Measurements from ENCODE around the gene PRAC1.

PRAC1 gene

GRCh38 chr17:48722201-48722907, at the start of gene PRAC1:
PRAC1 (minus strand) TSS chr17:48722518; CDS start chr17:48722392, 126 bp downstream.
- TF ChIP-seq EZH2 (IDR thresholded peaks at IDR 0.05; ENCODE audit: borderline replicate concordance, low read depth, low read length, severe bottlenecking) (no peak), CTCF (IDR thresholded peaks at IDR 0.05; ENCODE audit: borderline replicate concordance, extremely low read depth, low read length, poor library complexity, severe bottlenecking) (no peak)
- Histone ChIP-seq H3K36me3 (ENCODE audit: insufficient read depth, low read length) (no peaks in the 10 kb centered on the region), H3K27me3 (ENCODE audit: insufficient read depth, low read length, poor library complexity) (peaks cover 16% of the 10 kb centered on the region), H3K9ac (ENCODE audit: low read depth, low read length) (no peak within 1 kb of the TSS), H3K27ac (ENCODE audit: low read length) (no peak within 1 kb of the TSS), H3K4me1 (ENCODE audit: insufficient read depth, low read length) (no peaks in the 10 kb centered on the region), H2AFZ (ENCODE audit: low read depth, low read length) (no peak within 1 kb of the TSS), H3K4me2 (ENCODE audit: insufficient read depth, low read length) (no peak within 1 kb of the TSS), H3K9me3 (ENCODE audit: insufficient read depth, low read length, severe bottlenecking) (no peaks in the 10 kb centered on the region), H4K20me1 (ENCODE audit: insufficient read depth, low read length) (no peaks in the 10 kb centered on the region), H3K79me2 (ENCODE audit: insufficient read depth, low read length) (no peaks in the 10 kb centered on the region), H3K4me3 (ENCODE audit: low read depth in 1 of 2, low read length in 2 of 2) (no peak within 1 kb of the TSS)
- ATAC-seq (ENCODE audit: insufficient read depth, low read depth): no peak
- DNase-seq: no peak

GRCh38 chr17:48770954-48771353, 48.6 kb upstream of the PRAC1 start:
- Histone ChIP-seq H4K20me1 (ENCODE audit: insufficient read depth, low read length) (no peaks in the 10 kb centered on the region), H3K4me1 (ENCODE audit: insufficient read depth, low read length) (no peaks in the 10 kb centered on the region), H3K4me2 (ENCODE audit: insufficient read depth, low read length) (no peak overlapping the region), H3K4me3 (ENCODE audit: low read depth in 1 of 2, low read length in 2 of 2) (no peak overlapping the region), H3K79me2 (ENCODE audit: insufficient read depth, low read length) (no peaks in the 10 kb centered on the region), H2AFZ (ENCODE audit: low read depth, low read length) (no peak overlapping the region), H3K27ac (ENCODE audit: low read length) (no peak overlapping the region), H3K9me3 (ENCODE audit: insufficient read depth, low read length, severe bottlenecking) (no peaks in the 10 kb centered on the region), H3K27me3 (ENCODE audit: insufficient read depth, low read length, poor library complexity) (peaks cover 4% of the 10 kb centered on the region), H3K36me3 (ENCODE audit: insufficient read depth, low read length) (no peaks in the 10 kb centered on the region), H3K9ac (ENCODE audit: low read depth, low read length) (no peak overlapping the region)
- no peak for ATAC-seq (ENCODE audit: insufficient read depth, low read depth)
- DNase-seq: no peak
- TF ChIP-seq EZH2 (IDR thresholded peaks at IDR 0.05; ENCODE audit: borderline replicate concordance, low read depth, low read length, severe bottlenecking): no peak
- no peak for TF ChIP-seq CTCF (IDR thresholded peaks at IDR 0.05; ENCODE audit: borderline replicate concordance, extremely low read depth, low read length, poor library complexity, severe bottlenecking)

GRCh38 chr17:48769009-48769675, 46.8 kb upstream of the PRAC1 start:
- H3K9me3 ChIP-seq (ENCODE audit: insufficient read depth, low read length, severe bottlenecking): no peaks in the 10 kb centered on the region
- H3K27ac ChIP-seq (ENCODE audit: low read length): no peak overlapping the region
- H3K27me3 ChIP-seq (ENCODE audit: insufficient read depth, low read length, poor library complexity): peaks cover 4% of the 10 kb centered on the region
- H3K4me1 ChIP-seq (ENCODE audit: insufficient read depth, low read length): no peaks in the 10 kb centered on the region
- no peak for DNase-seq
- H2AFZ ChIP-seq (ENCODE audit: low read depth, low read length): peak overlapping the region; percentile 22; the same call in 1 of the 2 replicates
- H4K20me1 ChIP-seq (ENCODE audit: insufficient read depth, low read length): no peaks in the 10 kb centered on the region
- H3K36me3 ChIP-seq (ENCODE audit: insufficient read depth, low read length): no peaks in the 10 kb centered on the region
- no peak for TF ChIP-seq EZH2 (IDR thresholded peaks at IDR 0.05; ENCODE audit: borderline replicate concordance, low read depth, low read length, severe bottlenecking)
- H3K79me2 ChIP-seq (ENCODE audit: insufficient read depth, low read length): no peaks in the 10 kb centered on the region
- H3K4me3 ChIP-seq (ENCODE audit: low read depth in 1 of 2, low read length in 2 of 2): no peak overlapping the region
- H3K4me2 ChIP-seq (ENCODE audit: insufficient read depth, low read length): no peak overlapping the region
- no peak for ATAC-seq (ENCODE audit: insufficient read depth, low read depth)
- H3K9ac ChIP-seq (ENCODE audit: low read depth, low read length): no peak overlapping the region

- DNase-seq: no peak
- no peaks in the 10 kb centered on the region for H4K20me1 ChIP-seq (ENCODE audit: insufficient read depth, low read length)
Measured at GRCh38 chr17:48767263-48767774, 45.0 kb upstream of the PRAC1 start.

More at GRCh38 chr17:48767263-48767774, 45.0 kb upstream of the PRAC1 start:
- Histone ChIP-seq H3K4me2 (ENCODE audit: insufficient read depth, low read length) (no peak overlapping the region), H3K4me3 (ENCODE audit: low read depth in 1 of 2, low read length in 2 of 2) (no peak overlapping the region), H3K27ac (ENCODE audit: low read length) (no peak overlapping the region), H3K79me2 (ENCODE audit: insufficient read depth, low read length) (no peaks in the 10 kb centered on the region), H3K4me1 (ENCODE audit: insufficient read depth, low read length) (no peaks in the 10 kb centered on the region), H3K9ac (ENCODE audit: low read depth, low read length) (no peak overlapping the region), H2AFZ (ENCODE audit: low read depth, low read length) (no peak overlapping the region), H3K27me3 (ENCODE audit: insufficient read depth, low read length, poor library complexity) (peaks cover 8% of the 10 kb centered on the region), H3K36me3 (ENCODE audit: insufficient read depth, low read length) (no peaks in the 10 kb centered on the region), H3K9me3 (ENCODE audit: insufficient read depth, low read length, severe bottlenecking) (no peaks in the 10 kb centered on the region)
- TF ChIP-seq EZH2 (IDR thresholded peaks at IDR 0.05; ENCODE audit: borderline replicate concordance, low read depth, low read length, severe bottlenecking) (no peak), CTCF (IDR thresholded peaks at IDR 0.05; ENCODE audit: borderline replicate concordance, extremely low read depth, low read length, poor library complexity, severe bottlenecking) (no peak)
- ATAC-seq (ENCODE audit: insufficient read depth, low read depth): no peak
